ENCODE results near the gene ANAPC13. TPM values are rescaled to one million over a fixed set of nuclear protein-coding genes. Genes with fewer than 3 reads are reported as not detected.

Gene ANAPC13
- total and polyA plus RNA-seq, 8 donors = 63.5 to 103 (median 85.5) TPM

GRCh38 chr3:134517791-134518190 lies 32.0 kb upstream of the ANAPC13 start:
- peaks cover 0 to 4% of the 10 kb centered on the region in 2 donors for H3K36me3 ChIP-seq
- peaks cover 0 to 13% of the 10 kb centered on the region in 2 donors for H3K9me3 ChIP-seq
- H3K4me1 ChIP-seq = peaks cover 0 to 16% of the 10 kb centered on the region in 2 donors
- DNase-seq (no peak), ATAC-seq (no peak)
- H3K27me3 ChIP-seq = no peaks in the 10 kb centered on the region
- intact Hi-C loops (cut with DNase I) = no loop called here
- TF ChIP-seq CTCF (IDR thresholded peaks at IDR 0.05) = no peak
- no peak overlapping the region for H3K4me3 ChIP-seq
- H3K27ac ChIP-seq = peak overlapping the region in 1 of 2 donors; percentile 48

DNA sequence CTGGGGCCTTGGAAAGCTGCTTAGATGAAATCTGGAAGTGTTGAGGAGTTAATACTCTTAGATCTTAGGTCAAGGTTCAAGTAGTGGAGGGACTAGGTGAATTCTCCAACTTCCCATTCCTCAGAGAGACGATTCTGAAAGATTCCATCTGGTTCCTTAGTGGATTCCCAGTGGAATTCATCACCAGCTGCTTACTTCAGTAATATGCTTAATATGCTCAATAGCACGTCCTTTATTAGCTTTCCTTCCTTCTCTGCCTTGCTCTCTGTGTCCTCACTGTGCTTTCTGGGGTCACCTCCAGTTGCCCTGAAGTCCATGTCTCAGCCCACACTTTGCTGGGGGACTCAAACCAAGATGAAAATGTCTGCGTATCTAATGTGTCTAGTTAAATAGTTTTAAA lies 31.1 kb upstream of the ANAPC13 start:
- ATAC-seq (peak; percentile 29), DNase-seq (no peak)
- H3K9me3 ChIP-seq = peaks cover 0 to 4% of the 10 kb centered on the region in 2 donors
- no peak overlapping the region for H3K4me3 ChIP-seq
- peak overlapping the region; percentile 21 to 36 for H3K27ac ChIP-seq
- H3K4me1 ChIP-seq = peaks cover 0 to 16% of the 10 kb centered on the region in 2 donors
- H3K36me3 ChIP-seq = no peaks in the 10 kb centered on the region
- intact Hi-C loops (cut with DNase I) = no loop called here
- no peaks in the 10 kb centered on the region for H3K27me3 ChIP-seq
- TF ChIP-seq CTCF (IDR thresholded peaks at IDR 0.05) = no peak

DNA sequence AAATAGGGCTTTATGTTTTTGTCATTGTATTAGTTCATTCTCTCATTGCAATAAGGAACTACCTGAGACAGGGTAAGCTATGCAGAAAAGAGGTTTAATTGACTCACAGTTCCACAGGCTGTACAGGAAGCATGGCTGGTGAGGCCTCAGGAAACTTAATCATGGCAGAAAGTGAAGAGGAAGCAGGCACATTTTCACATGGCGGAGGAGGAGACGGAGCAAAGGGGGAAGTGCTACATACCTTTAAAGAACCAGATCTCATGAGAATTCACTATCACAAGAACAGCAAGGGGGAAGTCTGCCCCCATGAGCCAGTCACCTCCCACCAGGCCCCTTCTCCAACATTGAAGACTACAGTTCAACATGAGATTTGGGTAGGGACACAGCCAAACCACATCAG lies 25.7 kb upstream of the ANAPC13 start:
- peaks cover 0 to 19% of the 10 kb centered on the region in 2 donors for H3K36me3 ChIP-seq
- H3K4me1 ChIP-seq = no peaks in the 10 kb centered on the region
- H3K4me3 ChIP-seq = no peak overlapping the region
- intact Hi-C loops (cut with DNase I) = no loop called here
- no peak for DNase-seq
- ATAC-seq = no peak
- peak overlapping the region in 1 of 2 donors; percentile 75 for H3K27ac ChIP-seq
- no peak for TF ChIP-seq CTCF (IDR thresholded peaks at IDR 0.05)
- H3K9me3 ChIP-seq = no peaks in the 10 kb centered on the region
- H3K27me3 ChIP-seq = no peaks in the 10 kb centered on the region

- no peak for TF ChIP-seq CTCF (IDR thresholded peaks at IDR 0.05)
- no peak overlapping the region for H3K27ac ChIP-seq
- peaks cover 0 to 15% of the 10 kb centered on the region in 2 donors for H3K9me3 ChIP-seq
- DNase-seq = no peak
- no peak overlapping the region for H3K4me3 ChIP-seq
- H3K36me3 ChIP-seq = peaks cover 0 to 8% of the 10 kb centered on the region in 2 donors
- ATAC-seq = no peak
- intact Hi-C loops (cut with DNase I) = no loop called here
- no peaks in the 10 kb centered on the region for H3K4me1 ChIP-seq
- H3K27me3 ChIP-seq = no peaks in the 10 kb centered on the region
Observed at GRCh38 chr3:134505485-134505884, 19.7 kb upstream of the ANAPC13 start.

DNA sequence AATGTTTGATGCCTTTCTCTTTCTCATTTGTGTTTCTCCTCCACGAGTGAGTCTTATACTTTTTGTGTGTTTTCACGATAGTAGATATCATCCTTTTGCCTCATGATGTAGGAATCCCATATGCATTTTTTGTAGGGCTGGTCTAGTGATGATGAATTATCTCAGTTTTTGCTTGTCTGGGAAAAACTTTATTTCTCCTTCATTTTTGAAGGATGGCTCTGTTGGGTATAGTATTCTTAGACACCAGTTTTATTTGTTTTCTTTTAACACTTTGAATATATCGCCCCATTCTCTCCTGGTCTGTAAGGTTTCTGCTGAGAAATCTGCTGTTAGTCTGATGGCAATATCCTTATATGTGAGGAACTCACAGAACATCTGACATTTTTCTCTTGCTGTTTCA lies 18.3 kb upstream of the ANAPC13 start:
- H3K27ac ChIP-seq = no peak overlapping the region
- DNase-seq (no peak), ATAC-seq (no peak)
- H3K4me1 ChIP-seq = no peaks in the 10 kb centered on the region
- no peaks in the 10 kb centered on the region for H3K36me3 ChIP-seq
- H3K27me3 ChIP-seq = no peaks in the 10 kb centered on the region
- no peak for TF ChIP-seq CTCF (IDR thresholded peaks at IDR 0.05)
- intact Hi-C loops (cut with DNase I) = no loop called here
- H3K9me3 ChIP-seq = peaks cover 0 to 15% of the 10 kb centered on the region in 2 donors
- H3K4me3 ChIP-seq = no peak overlapping the region
